Loucy (cell line): Measurements from ENCODE around the gene ATF6.

Source experiments
- EZH2phosphoT487 ChIP-seq: fragments of 200-600 bp; IDR thresholded peaks from 2 replicates; pipeline ENCODE4 v1.6.1; 2018; ENCODE audit warnings: antibody characterized with exemption, mild to moderate bottlenecking, moderate library complexity, borderline replicate concordance
- TF ChIP-seq, protein P1 (sequence below): fragments of 200-600 bp; sonication (generic); conservative IDR thresholded peaks from 2 replicates; pipeline ENCODE4 v1.5.1; 2014; ENCODE audit warnings: mild to moderate bottlenecking, antibody characterized with exemption, low read length

DNA sequence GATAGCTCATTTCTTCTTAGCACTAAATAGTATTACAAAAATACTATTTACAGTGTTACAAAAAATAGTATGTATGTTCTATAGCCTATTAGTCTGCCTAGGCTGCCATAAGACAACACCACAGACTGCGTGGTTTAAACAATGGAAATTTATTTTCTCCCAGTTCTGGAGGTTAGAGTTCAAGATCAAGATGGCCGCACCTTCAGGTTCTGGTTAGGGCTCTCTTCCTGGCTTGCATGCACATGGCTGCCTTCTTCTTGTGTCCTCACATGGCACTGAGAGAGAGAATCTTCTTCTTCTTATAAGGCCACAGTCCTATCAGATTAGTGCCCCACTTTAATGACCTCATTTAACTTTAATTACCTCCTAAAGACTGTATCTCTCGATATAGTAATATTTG, 4.1 kb downstream of the ATF6 start:
- TF ChIP-seq EZH2phosphoT487 = no peak
- TF ChIP-seq, protein P1, sequence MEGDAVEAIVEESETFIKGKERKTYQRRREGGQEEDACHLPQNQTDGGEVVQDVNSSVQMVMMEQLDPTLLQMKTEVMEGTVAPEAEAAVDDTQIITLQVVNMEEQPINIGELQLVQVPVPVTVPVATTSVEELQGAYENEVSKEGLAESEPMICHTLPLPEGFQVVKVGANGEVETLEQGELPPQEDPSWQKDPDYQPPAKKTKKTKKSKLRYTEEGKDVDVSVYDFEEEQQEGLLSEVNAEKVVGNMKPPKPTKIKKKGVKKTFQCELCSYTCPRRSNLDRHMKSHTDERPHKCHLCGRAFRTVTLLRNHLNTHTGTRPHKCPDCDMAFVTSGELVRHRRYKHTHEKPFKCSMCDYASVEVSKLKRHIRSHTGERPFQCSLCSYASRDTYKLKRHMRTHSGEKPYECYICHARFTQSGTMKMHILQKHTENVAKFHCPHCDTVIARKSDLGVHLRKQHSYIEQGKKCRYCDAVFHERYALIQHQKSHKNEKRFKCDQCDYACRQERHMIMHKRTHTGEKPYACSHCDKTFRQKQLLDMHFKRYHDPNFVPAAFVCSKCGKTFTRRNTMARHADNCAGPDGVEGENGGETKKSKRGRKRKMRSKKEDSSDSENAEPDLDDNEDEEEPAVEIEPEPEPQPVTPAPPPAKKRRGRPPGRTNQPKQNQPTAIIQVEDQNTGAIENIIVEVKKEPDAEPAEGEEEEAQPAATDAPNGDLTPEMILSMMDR = no peak
